Endodermal cell (in vitro differentiated cells): ENCODE measurements around the gene ZNF429. TPM values are rescaled to one million over a fixed set of nuclear protein-coding genes. Genes with fewer than 3 reads are reported as not detected.
"Not testable (repeated sequence)": the region's sequence is repeated elsewhere in the genome, so short reads cannot be mapped to it uniquely, and the experiment has no call there.

Experiments
- DNase-seq: peaks from one replicate; pipeline ENCODE4 v3.0.0-alpha.2; 2017
- H3K27ac ChIP-seq: 2 replicates; pipeline ENCODE4 v1.5.1; 2013; ENCODE audit warnings: mild to moderate bottlenecking, low read depth, low read length, moderate library complexity
- H3K27me3 ChIP-seq: 2 replicates; pipeline ENCODE4 v1.6.1; 2013; ENCODE audit warnings: mild to moderate bottlenecking, low read length, moderate library complexity; ENCODE audit not compliant: insufficient read depth, control insufficient read depth, poor library complexity, severe bottlenecking
- H3K36me3 ChIP-seq: 2 replicates; pipeline ENCODE4 v1.7.0; 2013; ENCODE audit warnings: mild to moderate bottlenecking, low read length, moderate library complexity; ENCODE audit not compliant: control insufficient read depth, insufficient read depth
- H3K4me1 ChIP-seq: one replicate; pipeline ENCODE4 v1.7.0; 2013; ENCODE audit warnings: low read length; ENCODE audit not compliant: control insufficient read depth, insufficient read depth
- H3K4me3 ChIP-seq: 2 replicates; pipeline ENCODE4 v1.5.1; 2013; ENCODE audit warnings: mild to moderate bottlenecking, low read length, moderate library complexity
- H3K9ac ChIP-seq: 2 replicates; pipeline ENCODE4 v1.6.1; 2013; ENCODE audit warnings: mild to moderate bottlenecking, low read length, moderate library complexity; ENCODE audit not compliant: poor library complexity, severe bottlenecking; ENCODE audit errors: extremely low read depth
- H3K9me3 ChIP-seq: 2 replicates; pipeline ENCODE4 v1.6.1; 2013; ENCODE audit warnings: mild to moderate bottlenecking, low read length, moderate library complexity; ENCODE audit not compliant: control insufficient read depth
- H3K27ac Mint-ChIP-seq: 2 replicates; pipeline ENCODE4 v1.8.0; 2020; ENCODE audit warnings: mixed read lengths
- H3K27me3 Mint-ChIP-seq: 2 replicates; pipeline ENCODE4 v1.8.0; 2021; ENCODE audit warnings: mild to moderate bottlenecking, mixed read lengths; ENCODE audit not compliant: insufficient read depth
- H3K36me3 Mint-ChIP-seq: 2 replicates; pipeline ENCODE4 v1.8.0; 2020; ENCODE audit warnings: low read depth, mixed read lengths
- H3K4me1 Mint-ChIP-seq: 2 replicates; pipeline ENCODE4 v1.8.0; 2020; ENCODE audit warnings: mixed read lengths
- H3K4me3 Mint-ChIP-seq: 2 replicates; pipeline ENCODE4 v1.8.0; 2020; ENCODE audit warnings: mild to moderate bottlenecking, moderate library complexity, mixed read lengths
- H3K9me3 Mint-ChIP-seq: 2 replicates; pipeline ENCODE4 v1.8.0; 2020; ENCODE audit warnings: mild to moderate bottlenecking, mixed read lengths
- WGBS, 2 experiments: methylation state at CpG; one replicate each; pipeline versions ENCODE4 v1.1.5 to v1.1.7; 2013; ENCODE audit warnings: missing lambda C conversion rate in 2 of 2, mixed read lengths in 1 of 2; ENCODE audit not compliant: insufficient coverage in 1 of 2, insufficient read length in 1 of 2; 5-methylcytosine and 5-hydroxymethylcytosine counted together
- total RNA-seq, 2 donors: library from RNA; stranded (reverse); fragmentation: NEBNext Ultra II Directional in 1 of 2; extraction: Animal tissue kit (Norgen Biotek cat#: 25700) in 1 of 2; gene quantifications; 2 replicates in 1 of 2; 3 replicates in 1 of 2; pipeline ENCODE4 v1.2.1, GENCODE V29; 2021
- TF ChIP-seq, protein P1 (sequence below): fragments of 200-600 bp; sonication (generic); conservative IDR thresholded peaks from 2 replicates; pipeline ENCODE4 v1.5.0; 2021; ENCODE audit warnings: antibody characterized with exemption, mild to moderate bottlenecking

ZNF429 gene
- total RNA-seq, 2 donors from 2014 or later: 14.3 to 23.2 TPM

DNA sequence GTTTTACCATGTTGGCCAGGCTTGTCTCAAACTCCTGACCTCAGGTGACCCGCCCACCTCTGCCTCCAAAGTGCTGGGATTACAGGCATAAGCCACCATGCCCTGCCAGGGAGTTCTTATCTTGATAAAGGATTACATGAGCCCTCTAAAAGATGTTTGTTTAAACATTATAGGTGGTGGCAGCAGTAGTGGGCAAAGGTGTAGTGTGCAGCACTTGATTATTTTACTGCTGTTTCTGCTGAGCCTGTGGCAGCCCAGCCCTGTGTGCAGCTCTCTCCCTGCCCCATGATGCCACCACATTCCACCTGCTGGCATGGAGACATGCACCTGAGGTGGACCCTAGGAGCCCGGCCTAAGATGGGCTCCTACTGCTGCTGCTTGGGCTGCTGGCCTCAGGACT is 54.0 kb downstream of the ZNF429 start:
- Histone ChIP-seq H3K36me3 (no peaks in the 10 kb centered on the region), H3K27ac (no peak overlapping the region), H3K9me3 (peaks cover 35% of the 10 kb centered on the region), H3K4me3 (no peak overlapping the region), H3K27me3 (no peaks in the 10 kb centered on the region), H3K4me1 (no peaks in the 10 kb centered on the region), H3K9ac (no peak overlapping the region)
- Mint-ChIP-seq H3K27me3 (no peaks in the 10 kb centered on the region), H3K4me3 (no peak overlapping the region), H3K4me1 (no peaks in the 10 kb centered on the region), H3K27ac (no peak overlapping the region), H3K9me3 (peaks cover 70% of the 10 kb centered on the region), H3K36me3 (peaks cover 2% of the 10 kb centered on the region)
- TF ChIP-seq, protein P1, sequence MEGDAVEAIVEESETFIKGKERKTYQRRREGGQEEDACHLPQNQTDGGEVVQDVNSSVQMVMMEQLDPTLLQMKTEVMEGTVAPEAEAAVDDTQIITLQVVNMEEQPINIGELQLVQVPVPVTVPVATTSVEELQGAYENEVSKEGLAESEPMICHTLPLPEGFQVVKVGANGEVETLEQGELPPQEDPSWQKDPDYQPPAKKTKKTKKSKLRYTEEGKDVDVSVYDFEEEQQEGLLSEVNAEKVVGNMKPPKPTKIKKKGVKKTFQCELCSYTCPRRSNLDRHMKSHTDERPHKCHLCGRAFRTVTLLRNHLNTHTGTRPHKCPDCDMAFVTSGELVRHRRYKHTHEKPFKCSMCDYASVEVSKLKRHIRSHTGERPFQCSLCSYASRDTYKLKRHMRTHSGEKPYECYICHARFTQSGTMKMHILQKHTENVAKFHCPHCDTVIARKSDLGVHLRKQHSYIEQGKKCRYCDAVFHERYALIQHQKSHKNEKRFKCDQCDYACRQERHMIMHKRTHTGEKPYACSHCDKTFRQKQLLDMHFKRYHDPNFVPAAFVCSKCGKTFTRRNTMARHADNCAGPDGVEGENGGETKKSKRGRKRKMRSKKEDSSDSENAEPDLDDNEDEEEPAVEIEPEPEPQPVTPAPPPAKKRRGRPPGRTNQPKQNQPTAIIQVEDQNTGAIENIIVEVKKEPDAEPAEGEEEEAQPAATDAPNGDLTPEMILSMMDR: no peak
- 56 to 62% methylated on average over 1 to 2 of the region's 2 CpGs for WGBS, 2 experiments
- DNase-seq: no peak

GRCh38 chr19:21564406-21564805 is 59.0 kb downstream of the ZNF429 start:
- no peaks in the 10 kb centered on the region for H3K27me3 ChIP-seq
- TF ChIP-seq, protein P1: no peak
- no peak overlapping the region for H3K4me3 ChIP-seq
- no peak overlapping the region for H3K27ac ChIP-seq
- Mint-ChIP-seq H3K4me1 (no peaks in the 10 kb centered on the region), H3K4me3 (no peak overlapping the region), H3K36me3 (peaks cover 3% of the 10 kb centered on the region), H3K27ac (no peak overlapping the region), H3K27me3 (no peaks in the 10 kb centered on the region), H3K9me3 (peaks cover 71% of the 10 kb centered on the region)
- no peaks in the 10 kb centered on the region for H3K36me3 ChIP-seq
- peaks cover 56% of the 10 kb centered on the region for H3K9me3 ChIP-seq
- no peak for DNase-seq
- no peaks in the 10 kb centered on the region for H3K4me1 ChIP-seq
- no peak overlapping the region for H3K9ac ChIP-seq
- WGBS, 2 experiments: 78% methylated on average over 1 of the region's 1 CpG; no CpG with 5 or more reads in 1 of the 2 experiments

DNA sequence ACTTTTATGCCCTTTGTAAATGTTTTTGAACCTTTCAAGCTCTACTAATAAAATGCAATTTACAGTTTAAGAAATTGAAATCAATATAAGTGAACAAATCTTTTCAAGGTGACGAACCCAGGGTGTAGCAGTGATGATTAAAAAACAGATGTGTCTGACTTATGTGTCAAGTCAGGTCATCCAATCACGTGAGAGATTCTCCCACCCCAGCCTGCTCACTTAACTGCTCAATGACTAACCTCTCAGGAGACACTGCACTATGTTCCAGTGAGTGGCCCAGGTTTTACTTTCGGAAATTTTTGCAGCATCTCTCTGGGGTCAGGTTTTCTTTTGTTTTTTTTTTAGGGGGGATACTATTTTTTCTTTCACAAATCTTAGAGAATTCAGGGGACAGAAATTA is 60.7 kb downstream of the ZNF429 start:
- H3K27me3 Mint-ChIP-seq: no peaks in the 10 kb centered on the region
- Histone ChIP-seq H3K36me3 (no peaks in the 10 kb centered on the region), H3K9me3 (peaks cover 61% of the 10 kb centered on the region), H3K4me3 (no peak overlapping the region), H3K27ac (no peak overlapping the region), H3K27me3 (no peaks in the 10 kb centered on the region), H3K4me1 (no peaks in the 10 kb centered on the region), H3K9ac (no peak overlapping the region)
- peaks cover 3% of the 10 kb centered on the region for H3K36me3 Mint-ChIP-seq
- H3K9me3 Mint-ChIP-seq: peaks cover 74% of the 10 kb centered on the region
- H3K4me1 Mint-ChIP-seq: no peaks in the 10 kb centered on the region
- TF ChIP-seq, protein P1: no peak
- 66 to 83% methylated on average over 2 to 3 of the region's 3 CpGs for WGBS, 2 experiments
- H3K27ac Mint-ChIP-seq: no peak overlapping the region
- H3K4me3 Mint-ChIP-seq: no peak overlapping the region
- no peak for DNase-seq

GRCh38 chr19:21567806-21568205 is 62.4 kb downstream of the ZNF429 start:
- WGBS, 2 experiments: 86 to 87% methylated on average over 3 of the region's 4 CpGs

More at GRCh38 chr19:21567806-21568205, 62.4 kb downstream of the ZNF429 start:
- H3K9me3 Mint-ChIP-seq: peaks cover 78% of the 10 kb centered on the region
- not testable (repeated sequence) for H3K4me3 Mint-ChIP-seq, H3K4me1 ChIP-seq, H3K9ac ChIP-seq, H3K4me3 ChIP-seq, H3K27ac Mint-ChIP-seq, DNase-seq, H3K27ac ChIP-seq, H3K27me3 ChIP-seq, H3K36me3 Mint-ChIP-seq, H3K4me1 Mint-ChIP-seq, H3K36me3 ChIP-seq, H3K27me3 Mint-ChIP-seq
- H3K9me3 ChIP-seq: peaks cover 73% of the 10 kb centered on the region
